MCF 10A (cell line): ENCODE results near the gene HAVCR2. TPM values are rescaled to one million over a fixed set of nuclear protein-coding genes. Genes with fewer than 3 reads are reported as not detected.

ENCODE experiments used
- BruUV-seq: library from RNA; stranded (reverse); fragments of 400-500 nt; replicated peaks from 2 replicates; lab custom pipeline; 2021; lab: Mats Ljungman, UMichigan
- CTCF ChIA-PET: fragments of 300-600 bp; sonication (Branson Sonifier 250); formaldehyde crosslinking; extraction: SDS; loops from one replicate; lab custom pipeline; 2021; ENCODE audit warnings: antibody characterized with exemption, inconsistent platforms; lab: Yijun Ruan, JAX
- POLR2A ChIA-PET: fragments of 300-600, 350-650 bp; sonication (Branson Sonifier 250); formaldehyde crosslinking; extraction: SDS; loops from one replicate; lab custom pipeline; 2020; ENCODE audit warnings: antibody characterized with exemption, inconsistent platforms; lab: Yijun Ruan, JAX
- DNase-seq: peaks from one replicate; pipeline ENCODE4 v3.0.0-alpha.2; 2018; ENCODE audit not compliant: unreplicated experiment
- H3K27ac Mint-ChIP-seq: one replicate; pipeline ENCODE4 v1.8.0; 2022; ENCODE audit warnings: mild to moderate bottlenecking, low read depth, mixed read lengths; ENCODE audit not compliant: unreplicated experiment
- H3K27me3 Mint-ChIP-seq: one replicate; pipeline ENCODE4 v1.8.0; 2022; ENCODE audit warnings: mixed read lengths; ENCODE audit not compliant: insufficient read depth, unreplicated experiment
- H3K36me3 Mint-ChIP-seq: one replicate; pipeline ENCODE4 v1.8.0; 2022; ENCODE audit warnings: mild to moderate bottlenecking, moderate library complexity, mixed read lengths; ENCODE audit not compliant: insufficient read depth, unreplicated experiment
- H3K4me1 Mint-ChIP-seq: one replicate; pipeline ENCODE4 v1.8.0; 2022; ENCODE audit warnings: mixed read lengths; ENCODE audit not compliant: insufficient read depth, unreplicated experiment
- H3K4me3 Mint-ChIP-seq: one replicate; pipeline ENCODE4 v1.8.0; 2022; ENCODE audit warnings: mild to moderate bottlenecking, moderate library complexity, mixed read lengths; ENCODE audit not compliant: unreplicated experiment
- H3K9me3 Mint-ChIP-seq: one replicate; pipeline ENCODE4 v1.8.0; 2022; ENCODE audit warnings: mixed read lengths; ENCODE audit not compliant: unreplicated experiment
- intact Hi-C: fragments of 100-400 bp; cut with micrococcal nuclease; formaldehyde crosslinking; loops from 2 replicates; pipeline ENCODE4 v1.14.1; 2022
- total RNA-seq: library from RNA; stranded (reverse); gene quantifications from 2 replicates; pipeline ENCODE4 v1.2.3, GENCODE V29; 2022
- TF ChIP-seq, protein P1 (sequence below): fragments of 200-600 bp; IDR thresholded peaks from one replicate; pipeline ENCODE4 v1.8.0; 2022; ENCODE audit warnings: antibody characterized with exemption, mild to moderate bottlenecking; ENCODE audit not compliant: unreplicated experiment

HAVCR2 gene
- total RNA-seq, 1 experiment from 2014 or later, result not detected

DNA sequence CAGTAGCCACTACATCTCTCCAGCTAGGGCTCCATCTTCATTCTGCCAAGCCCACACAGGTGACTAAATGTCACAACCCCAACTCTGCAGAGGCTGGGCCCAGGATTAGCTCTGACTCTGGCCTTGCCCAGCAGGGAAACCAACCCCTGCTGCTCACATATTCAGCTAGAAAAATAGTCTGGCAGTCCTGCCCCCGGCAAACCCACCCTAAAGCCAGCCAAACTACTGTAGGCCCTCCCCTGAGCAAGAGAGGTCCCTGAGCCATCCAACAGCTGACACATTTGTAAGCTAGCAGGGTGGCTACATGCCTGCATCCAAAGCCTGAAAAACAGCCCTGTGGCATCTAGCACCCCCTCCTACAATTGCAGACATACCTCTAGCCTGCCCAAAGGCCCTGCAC lies 11.3 kb upstream of the HAVCR2 start:
- peaks cover 5% of the 10 kb centered on the region for H3K9me3 Mint-ChIP-seq
- no peak overlapping the region for H3K4me3 Mint-ChIP-seq
- no peaks in the 10 kb centered on the region for H3K4me1 Mint-ChIP-seq
- H3K27me3 Mint-ChIP-seq, result no peaks in the 10 kb centered on the region
- DNase-seq, result no peak
- intact Hi-C loops, result no loop called here
- H3K27ac Mint-ChIP-seq, result no peak overlapping the region
- H3K36me3 Mint-ChIP-seq, result no peaks in the 10 kb centered on the region
- BruUV-seq, result no TSS peak
- ChIA-PET CTCF (interaction anchor here (4.1 kb wide), 1 partner anchor 13 kb away, joined by 23 read pairs; no protein-coding TSS in a partner anchor), POLR2A (interaction anchor here (0.6 kb wide), 1 partner anchor 1739 kb away, joined by 4 read pairs; no protein-coding TSS in a partner anchor)
- TF ChIP-seq, protein P1, sequence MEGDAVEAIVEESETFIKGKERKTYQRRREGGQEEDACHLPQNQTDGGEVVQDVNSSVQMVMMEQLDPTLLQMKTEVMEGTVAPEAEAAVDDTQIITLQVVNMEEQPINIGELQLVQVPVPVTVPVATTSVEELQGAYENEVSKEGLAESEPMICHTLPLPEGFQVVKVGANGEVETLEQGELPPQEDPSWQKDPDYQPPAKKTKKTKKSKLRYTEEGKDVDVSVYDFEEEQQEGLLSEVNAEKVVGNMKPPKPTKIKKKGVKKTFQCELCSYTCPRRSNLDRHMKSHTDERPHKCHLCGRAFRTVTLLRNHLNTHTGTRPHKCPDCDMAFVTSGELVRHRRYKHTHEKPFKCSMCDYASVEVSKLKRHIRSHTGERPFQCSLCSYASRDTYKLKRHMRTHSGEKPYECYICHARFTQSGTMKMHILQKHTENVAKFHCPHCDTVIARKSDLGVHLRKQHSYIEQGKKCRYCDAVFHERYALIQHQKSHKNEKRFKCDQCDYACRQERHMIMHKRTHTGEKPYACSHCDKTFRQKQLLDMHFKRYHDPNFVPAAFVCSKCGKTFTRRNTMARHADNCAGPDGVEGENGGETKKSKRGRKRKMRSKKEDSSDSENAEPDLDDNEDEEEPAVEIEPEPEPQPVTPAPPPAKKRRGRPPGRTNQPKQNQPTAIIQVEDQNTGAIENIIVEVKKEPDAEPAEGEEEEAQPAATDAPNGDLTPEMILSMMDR, result no peak

DNA sequence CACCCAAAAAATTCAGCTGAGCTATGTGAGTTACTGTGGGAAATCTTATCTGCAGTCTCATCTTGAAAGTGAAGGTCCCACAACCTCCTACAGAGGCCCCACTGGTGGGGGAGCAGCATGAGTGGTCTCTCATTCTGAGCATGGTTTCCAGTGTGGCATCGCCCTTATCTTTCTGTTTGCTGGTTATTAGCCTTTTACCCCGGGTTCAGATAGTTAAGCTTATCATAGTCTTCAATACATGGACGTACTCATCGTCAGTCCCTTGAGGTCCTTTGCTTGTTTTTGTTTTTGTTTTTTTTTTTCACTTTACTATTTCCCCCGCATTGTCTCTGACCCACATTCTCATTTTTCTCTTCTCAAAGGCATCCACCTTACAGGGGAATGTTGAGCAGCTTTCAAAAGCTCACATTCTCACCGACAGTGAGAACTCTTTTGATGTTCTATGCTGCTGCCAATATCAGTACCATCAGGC lies 7.7 kb upstream of the HAVCR2 start:
- ChIA-PET POLR2A (no interaction called here), CTCF (interaction anchor here (0.7 to 2.2 kb wide), 4 partner anchors 12 to 90 kb away, joined by 3 to 13 read pairs (median 4); no protein-coding TSS in a partner anchor)
- H3K36me3 Mint-ChIP-seq, result no peaks in the 10 kb centered on the region
- H3K4me3 Mint-ChIP-seq, result no peak overlapping the region
- no peaks in the 10 kb centered on the region for H3K27me3 Mint-ChIP-seq
- intact Hi-C loops, result loop anchor here (5.0 kb wide), 1 partner anchor 1509 kb away; no protein-coding TSS in a partner anchor
- no peak overlapping the region for H3K27ac Mint-ChIP-seq
- TF ChIP-seq, protein P1, result no peak
- peaks cover 2% of the 10 kb centered on the region for H3K9me3 Mint-ChIP-seq
- H3K4me1 Mint-ChIP-seq, result no peaks in the 10 kb centered on the region
- no TSS peak for BruUV-seq
- no peak for DNase-seq

DNA sequence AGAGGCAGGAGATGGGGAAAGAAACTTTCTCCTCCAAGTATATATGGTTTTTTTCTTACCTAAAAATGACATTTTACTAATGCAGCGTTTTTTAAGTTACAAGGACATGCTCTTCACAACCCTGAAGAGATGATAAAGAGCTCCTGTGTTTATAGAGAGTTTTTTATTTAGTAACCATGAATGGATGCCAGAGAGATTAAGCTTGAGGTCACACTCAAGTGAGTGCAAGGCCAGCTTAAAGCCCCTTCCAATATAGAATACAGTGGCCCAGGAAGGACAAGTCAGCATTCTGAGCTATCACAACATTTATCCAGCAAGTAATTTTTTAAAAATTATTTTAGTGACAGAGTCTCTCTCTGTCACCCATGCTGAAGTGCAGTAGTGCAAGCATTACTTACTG lies 6.7 kb upstream of the HAVCR2 start:
- Mint-ChIP-seq H3K4me1 (no peaks in the 10 kb centered on the region), H3K36me3 (no peaks in the 10 kb centered on the region), H3K27me3 (no peaks in the 10 kb centered on the region), H3K9me3 (no peaks in the 10 kb centered on the region), H3K4me3 (no peak overlapping the region), H3K27ac (no peak overlapping the region)
- CTCF ChIA-PET, result interaction anchor here (0.6 to 0.7 kb wide), 2 partner anchors 11 to 35 kb away, joined by 4 to 5 read pairs; no protein-coding TSS in a partner anchor
- intact Hi-C loops, result loop anchor here (5.0 kb wide), 1 partner anchor 1508 kb away; no protein-coding TSS in a partner anchor
- POLR2A ChIA-PET, result no interaction called here
- DNase-seq, result no peak
- BruUV-seq, result no TSS peak
- TF ChIP-seq, protein P1, result no peak

DNA sequence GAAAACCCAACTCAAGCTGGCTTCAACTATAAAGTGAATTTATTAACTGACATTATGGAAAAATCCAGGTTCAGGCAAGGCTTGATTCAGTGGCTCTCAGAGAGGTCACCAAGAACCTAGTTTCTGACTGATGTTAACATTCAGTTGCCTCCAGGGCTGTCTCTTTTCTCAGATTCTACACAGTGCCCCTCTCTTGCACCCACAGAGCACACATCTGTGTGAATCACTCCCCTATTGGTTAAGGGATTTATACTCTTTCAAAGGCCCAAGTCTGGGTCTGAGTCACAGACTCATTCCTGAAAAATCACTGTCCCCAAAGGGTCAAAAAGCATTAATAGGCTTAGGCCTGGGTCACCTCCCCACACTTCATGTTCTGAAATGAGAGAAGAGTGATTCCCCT lies 6.2 kb upstream of the HAVCR2 start:
- H3K9me3 Mint-ChIP-seq, result no peaks in the 10 kb centered on the region
- ChIA-PET CTCF (interaction anchor here (0.6 to 0.7 kb wide), 2 partner anchors 11 to 35 kb away, joined by 4 to 5 read pairs; no protein-coding TSS in a partner anchor), POLR2A (no interaction called here)
- DNase-seq, result no peak
- no peaks in the 10 kb centered on the region for H3K27me3 Mint-ChIP-seq
- BruUV-seq, result no TSS peak
- no peak overlapping the region for H3K4me3 Mint-ChIP-seq
- H3K27ac Mint-ChIP-seq, result no peak overlapping the region
- no peaks in the 10 kb centered on the region for H3K4me1 Mint-ChIP-seq
- TF ChIP-seq, protein P1, result no peak
- H3K36me3 Mint-ChIP-seq, result no peaks in the 10 kb centered on the region
- intact Hi-C loops, result loop anchor here (5.0 kb wide), 1 partner anchor 1508 kb away; no protein-coding TSS in a partner anchor
